Mucosa of gallbladder (tissue), 1 donor: ENCODE results near the gene ROBO1. TPM values are rescaled to one million over a fixed set of nuclear protein-coding genes. Genes with fewer than 3 reads are reported as not detected.

Source experiments
- DNase-seq: peaks from one replicate; pipeline ENCODE4 v3.0.0-alpha.2; 2020; ENCODE audit warnings: low spot score
- total RNA-seq: library from RNA; stranded (reverse); gene quantifications from one replicate; pipeline ENCODE4 v1.2.1, GENCODE V29; 2021
- donor health status: DM: no; HTN: no; CAD: no.

ROBO1 gene
- total RNA-seq, 1 donor from 2014 or later, result 9.6 TPM

DNA sequence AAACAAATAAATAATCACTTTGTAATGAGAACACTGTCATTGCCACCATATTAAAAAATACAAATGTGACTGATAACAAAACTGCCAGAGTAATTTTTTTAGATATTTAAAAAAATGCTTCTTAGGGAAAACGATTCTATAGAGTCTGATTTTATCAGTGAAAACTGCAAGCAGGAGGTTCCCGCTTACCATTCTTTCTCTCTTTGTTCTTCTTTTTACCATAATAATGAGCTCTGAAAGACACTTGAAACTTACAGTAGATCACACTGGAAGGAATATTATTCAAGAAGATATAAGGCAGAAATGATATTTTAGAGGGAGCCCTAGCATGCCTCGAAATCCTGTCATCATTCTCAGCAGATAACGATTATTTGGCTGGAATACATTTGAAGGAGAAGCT is 701.3 kb downstream of the ROBO1 start:
- DNase-seq, result no peak

DNA sequence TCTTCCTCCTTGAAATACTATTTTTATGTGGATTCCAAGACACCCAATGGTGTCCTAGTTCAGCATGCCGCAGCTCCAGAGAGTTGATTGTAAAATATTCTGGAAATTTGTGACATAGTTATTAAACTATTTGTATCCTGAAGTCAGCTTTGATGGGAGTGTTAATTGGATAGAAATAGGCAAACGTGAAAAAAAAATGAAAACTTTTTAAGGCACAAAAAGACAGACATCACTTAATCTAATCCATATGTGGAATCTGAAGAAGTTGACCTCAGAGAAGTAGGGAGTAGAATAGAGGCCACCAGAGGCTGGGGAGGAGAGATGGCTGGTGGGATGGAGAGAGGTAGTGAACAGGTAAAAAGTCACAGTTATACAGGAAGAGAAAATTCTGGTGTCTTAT is 704.2 kb downstream of the ROBO1 start:
- DNase-seq, result no peak

DNA sequence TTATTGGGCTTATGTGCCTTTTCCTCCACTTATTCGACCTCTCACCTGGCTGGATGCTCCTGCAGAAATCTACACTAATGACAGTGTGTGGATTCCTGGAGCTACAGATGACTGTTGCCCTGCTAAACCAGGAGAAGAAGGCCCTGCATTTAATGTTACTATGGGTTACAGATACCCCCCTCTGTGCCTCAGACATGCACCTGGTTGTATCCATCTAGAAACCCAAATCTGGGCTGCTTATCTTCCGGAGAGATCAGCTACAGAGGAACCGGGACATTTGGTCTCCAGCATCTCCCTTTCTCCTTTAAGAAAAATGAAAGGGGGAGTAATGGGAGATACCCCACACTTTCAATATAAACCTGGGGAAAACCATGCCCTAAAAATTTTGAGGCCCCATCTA is 710.0 kb downstream of the ROBO1 start:
- DNase-seq, result no peak

DNA sequence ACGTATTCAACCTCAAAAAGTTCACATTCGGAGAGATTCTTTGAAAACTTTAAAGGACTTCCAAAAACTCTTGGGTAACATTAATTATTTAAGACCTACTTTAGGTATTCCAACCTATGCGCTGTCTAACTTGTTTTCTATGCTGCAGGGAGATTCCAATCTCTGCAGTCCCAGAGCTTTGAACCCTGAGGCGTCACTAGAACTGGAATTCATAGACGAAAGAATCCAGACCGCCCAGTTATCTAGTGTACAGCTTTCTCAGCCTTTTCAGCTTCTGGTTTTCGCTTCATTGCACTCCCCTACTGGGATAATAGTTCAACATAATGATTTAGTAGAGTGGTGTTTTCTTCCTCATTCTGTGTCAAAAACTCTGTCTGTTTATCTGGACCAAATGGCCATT is 711.3 kb downstream of the ROBO1 start:
- no peak for DNase-seq

DNA sequence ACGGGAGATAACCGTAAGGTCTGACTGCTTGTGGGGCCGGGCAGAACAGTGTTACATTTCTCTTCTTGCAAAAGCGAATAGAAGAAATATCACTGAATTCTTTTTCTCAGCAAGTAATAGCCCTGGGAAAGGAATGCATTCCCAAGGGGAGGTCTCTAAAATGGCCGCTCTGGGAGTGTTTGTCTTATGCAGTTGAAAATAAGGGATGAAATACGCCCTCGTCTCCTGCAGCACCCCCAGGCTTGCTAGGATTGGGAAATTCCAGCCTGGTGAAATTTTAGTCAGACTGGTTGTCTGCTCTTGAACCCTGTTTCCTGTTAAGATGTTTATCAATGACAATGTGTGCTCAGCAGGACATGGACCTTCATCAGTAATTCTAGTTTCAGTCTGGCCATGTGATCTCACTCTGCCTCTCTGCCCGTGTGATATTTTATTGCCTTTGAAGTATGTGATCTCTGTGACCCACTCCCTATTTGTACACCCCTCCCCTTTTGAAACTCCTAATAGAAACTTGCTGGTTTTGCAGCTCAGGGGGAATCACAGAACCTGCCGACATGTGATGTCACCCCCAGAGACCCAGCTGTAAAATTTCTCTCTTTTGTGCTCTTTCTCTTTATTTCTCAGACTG is 715.6 kb downstream of the ROBO1 start:
- no peak for DNase-seq

DNA sequence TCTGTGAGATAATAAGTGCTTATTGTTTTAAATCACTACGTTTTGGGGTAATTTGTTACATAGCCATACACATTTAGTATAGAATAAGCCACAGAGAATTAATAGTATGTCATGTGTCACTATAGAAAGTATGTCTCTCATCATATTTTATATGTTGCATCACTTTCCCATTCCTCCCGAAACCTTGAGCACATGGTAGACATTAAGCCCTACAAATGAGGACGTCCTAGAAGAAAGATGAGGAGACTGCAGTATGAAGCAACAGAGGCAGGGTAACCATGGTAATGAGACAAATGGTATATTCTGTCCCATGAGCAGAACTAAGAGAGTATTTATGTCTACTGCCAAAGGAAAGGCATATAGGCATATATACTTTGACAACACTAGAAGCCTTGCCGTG is 720.2 kb downstream of the ROBO1 start:
- no peak for DNase-seq

DNA sequence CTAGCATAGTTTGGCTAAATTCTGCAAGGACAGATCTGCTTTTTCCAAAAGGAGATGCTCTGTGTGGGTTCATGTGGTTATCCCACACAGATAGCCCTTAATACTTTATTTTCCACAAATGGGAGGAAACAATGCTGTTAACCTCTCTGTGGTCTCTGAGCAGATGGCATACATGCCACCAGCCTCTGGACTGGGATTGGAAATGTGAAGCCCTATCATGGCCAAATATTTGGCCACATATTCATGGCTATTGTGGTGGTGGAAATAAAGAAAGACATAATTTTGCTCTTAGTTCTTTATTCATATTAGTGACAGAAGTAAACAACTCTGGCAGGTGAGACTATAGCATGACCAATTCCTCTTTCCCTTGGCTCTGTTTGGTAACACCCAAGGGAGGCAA is 726.2 kb downstream of the ROBO1 start:
- DNase-seq, result no peak

DNA sequence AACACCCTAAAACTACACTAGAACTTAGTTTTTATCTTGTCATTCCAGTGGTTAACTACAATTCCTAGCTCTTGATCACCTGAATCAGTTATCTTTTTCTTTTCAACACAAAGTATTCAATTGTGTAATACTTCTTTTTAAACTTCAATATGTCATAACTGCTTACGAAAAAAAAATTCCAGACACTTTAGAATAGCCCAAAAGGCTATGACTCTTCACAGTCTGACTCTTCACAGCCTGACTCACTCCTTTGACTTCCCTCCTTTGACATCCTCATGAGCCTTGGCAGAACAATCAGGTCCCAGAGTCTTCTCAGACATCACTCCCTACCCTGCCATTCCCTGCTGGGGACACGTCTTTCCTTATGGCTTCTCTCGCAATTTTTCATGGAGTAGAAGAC is 727.1 kb downstream of the ROBO1 start:
- DNase-seq, result no peak

DNA sequence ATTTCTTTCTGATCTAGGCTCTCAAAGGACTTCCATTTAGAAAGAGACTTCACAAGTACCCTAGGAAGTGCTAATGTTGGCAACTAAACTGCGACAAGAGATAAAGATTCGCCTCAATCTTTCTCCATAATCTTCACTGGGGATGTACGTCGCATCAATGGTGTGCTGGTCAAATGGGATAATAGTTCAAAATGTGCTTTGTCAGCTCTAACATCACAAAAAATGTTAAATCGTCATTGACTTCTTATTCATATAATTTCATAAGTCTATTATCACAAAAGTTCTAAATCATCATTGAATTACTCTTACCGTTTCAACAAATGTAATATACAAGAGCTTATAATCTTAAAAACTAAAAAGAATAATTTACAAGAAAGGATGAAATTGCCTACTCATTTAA is 727.7 kb downstream of the ROBO1 start:
- no peak for DNase-seq

DNA sequence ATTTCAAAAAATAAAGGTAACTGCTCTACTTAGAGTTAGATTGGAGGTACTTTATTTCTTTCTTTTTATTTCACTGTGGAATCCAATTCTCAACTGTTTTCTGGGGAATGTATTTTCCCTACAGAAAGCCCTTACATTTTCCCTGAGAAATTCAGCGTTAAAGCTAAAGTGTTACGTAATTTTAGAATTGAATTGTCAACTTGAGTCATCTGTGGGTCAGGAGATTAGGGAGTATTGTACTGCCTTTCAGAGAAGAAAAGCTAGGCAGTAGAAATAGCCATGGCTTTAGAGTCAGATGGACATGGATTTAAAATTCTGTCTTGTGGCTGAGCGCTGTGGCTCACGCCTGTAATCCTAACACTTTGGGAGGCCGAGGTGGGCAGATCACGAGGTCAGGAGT is 728.6 kb downstream of the ROBO1 start:
- DNase-seq, result no peak

DNA sequence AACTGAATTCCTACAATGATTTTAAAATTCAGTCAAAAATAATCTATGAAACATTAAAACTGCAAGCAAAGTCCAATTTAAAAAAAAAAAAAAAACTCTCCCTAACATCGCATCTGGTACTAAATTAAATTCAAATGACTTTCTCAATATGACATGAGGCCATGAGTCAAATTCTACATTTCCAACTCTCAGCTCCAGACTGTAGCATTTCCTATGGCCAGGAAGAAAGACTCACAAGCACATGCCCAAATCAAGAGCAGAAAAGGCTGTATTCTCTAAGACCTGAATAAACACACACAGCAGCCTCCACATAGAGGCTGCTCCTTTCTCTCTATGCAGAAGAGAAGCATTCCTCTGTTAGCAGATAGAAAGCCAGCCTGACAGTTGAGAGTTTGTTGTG is 729.2 kb downstream of the ROBO1 start:
- no peak for DNase-seq

DNA sequence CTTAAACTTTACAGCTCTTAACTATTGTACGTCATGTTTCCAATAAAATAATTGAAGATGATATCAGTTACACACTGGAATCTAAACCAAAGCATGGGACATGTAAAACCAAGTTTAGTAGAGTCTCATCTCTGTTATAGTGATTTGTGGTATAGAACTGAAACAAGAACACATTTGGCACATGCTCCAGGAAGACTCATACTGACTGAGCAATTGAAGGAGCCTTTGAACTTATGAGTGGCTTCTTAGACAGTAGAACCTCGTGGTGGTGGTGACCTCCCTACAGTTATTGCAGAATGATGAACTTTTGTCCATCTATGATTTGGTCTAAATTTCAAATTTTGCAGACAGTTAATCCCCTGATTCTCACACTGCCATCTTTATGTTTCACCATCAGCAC is 729.7 kb downstream of the ROBO1 start:
- DNase-seq, result no peak

DNA sequence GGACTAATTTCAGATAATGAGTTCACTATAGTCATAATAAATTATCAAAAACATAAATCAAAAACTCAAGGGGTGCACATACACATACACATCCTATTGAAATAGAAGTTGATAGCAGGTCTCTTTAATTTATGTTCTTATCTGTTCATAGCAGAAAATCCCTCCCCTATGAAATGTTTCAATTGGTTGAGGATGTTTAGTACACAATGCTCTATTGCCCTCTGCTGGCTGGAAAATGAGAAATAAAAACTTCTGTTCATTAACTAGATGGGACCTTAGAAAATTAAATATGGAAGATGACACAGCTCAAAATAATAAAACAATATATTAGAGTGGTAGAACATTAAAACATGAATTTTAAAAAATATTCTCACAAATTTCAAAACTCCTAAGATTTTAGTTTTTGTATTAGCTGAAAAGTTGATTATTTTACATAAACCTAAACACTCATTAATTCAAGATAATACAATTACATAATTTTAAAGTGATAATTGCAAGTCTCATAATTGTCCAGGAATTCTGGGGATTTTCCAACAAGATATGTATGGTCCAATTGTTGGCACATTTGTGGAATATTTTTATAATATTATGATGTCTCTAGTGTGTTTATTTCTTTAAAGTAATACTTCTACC is 735.0 kb downstream of the ROBO1 start:
- DNase-seq, result no peak

DNA sequence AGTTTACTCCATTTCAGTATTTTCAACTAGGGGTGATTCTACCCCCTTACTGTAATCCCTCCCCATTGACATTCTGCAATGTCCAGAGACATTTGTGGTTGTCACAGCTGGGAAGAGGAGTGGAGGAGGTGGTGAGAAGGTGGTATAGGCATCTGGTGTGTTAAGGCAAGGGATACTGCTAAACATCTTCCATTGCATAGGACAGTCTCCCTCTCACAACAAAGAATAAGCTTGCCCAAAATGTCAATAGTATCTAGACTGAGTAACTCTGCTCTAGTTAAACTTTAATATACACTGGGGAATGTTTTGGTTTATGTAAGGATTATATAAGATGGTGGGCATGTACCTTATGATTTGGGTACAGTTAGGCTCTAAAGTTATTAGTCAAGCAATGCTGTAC is 737.6 kb downstream of the ROBO1 start:
- DNase-seq, result no peak

DNA sequence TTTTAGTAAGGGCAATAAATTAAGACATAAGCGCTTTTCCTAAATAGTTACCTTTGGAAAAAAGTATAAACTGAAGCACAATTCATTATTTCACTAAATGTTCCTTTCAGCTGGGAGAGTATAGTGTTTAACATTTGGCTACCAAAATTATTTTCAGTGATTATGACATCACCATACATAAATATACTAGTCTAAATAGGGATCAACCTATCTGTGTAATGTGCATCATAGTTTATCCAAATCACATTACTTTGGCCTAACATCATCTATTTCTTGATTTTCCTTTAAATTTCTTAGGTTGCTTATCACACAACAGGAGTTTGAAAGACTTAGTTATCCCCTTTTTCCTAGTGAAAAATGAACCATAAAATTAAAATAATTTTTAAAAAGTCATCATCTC is 738.9 kb downstream of the ROBO1 start:
- no peak for DNase-seq

DNA sequence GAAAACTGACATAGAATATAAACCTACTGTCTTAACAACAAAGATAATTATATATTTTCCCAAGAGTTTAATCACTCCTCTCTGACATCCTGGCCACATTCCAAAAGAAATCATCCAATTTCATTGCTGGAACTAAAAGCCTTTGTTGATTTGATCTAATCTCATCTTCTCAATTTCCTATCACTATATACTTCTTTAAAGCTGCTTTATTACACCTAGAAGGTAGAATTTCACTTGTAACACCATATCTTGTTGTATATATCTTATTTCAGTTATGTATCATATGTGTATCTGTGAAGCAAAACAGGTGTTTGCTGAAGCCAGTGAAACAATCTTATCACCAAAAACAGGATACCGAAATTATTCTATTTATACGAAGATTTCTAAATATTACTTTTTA is 740.2 kb downstream of the ROBO1 start:
- no peak for DNase-seq

DNA sequence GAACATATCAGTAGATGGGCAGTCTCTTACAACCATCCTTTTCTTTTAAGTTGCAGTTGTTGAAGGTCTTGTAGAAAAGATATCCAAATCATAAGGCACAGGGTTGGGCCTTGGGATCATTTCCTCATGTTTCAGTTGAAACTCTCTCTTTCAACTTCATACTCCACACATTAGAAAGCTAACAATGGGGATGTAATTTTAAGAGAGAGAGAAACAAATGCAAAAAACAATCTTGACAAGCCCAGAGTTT is 747.9 kb downstream of the ROBO1 start:
- DNase-seq, result no peak

DNA sequence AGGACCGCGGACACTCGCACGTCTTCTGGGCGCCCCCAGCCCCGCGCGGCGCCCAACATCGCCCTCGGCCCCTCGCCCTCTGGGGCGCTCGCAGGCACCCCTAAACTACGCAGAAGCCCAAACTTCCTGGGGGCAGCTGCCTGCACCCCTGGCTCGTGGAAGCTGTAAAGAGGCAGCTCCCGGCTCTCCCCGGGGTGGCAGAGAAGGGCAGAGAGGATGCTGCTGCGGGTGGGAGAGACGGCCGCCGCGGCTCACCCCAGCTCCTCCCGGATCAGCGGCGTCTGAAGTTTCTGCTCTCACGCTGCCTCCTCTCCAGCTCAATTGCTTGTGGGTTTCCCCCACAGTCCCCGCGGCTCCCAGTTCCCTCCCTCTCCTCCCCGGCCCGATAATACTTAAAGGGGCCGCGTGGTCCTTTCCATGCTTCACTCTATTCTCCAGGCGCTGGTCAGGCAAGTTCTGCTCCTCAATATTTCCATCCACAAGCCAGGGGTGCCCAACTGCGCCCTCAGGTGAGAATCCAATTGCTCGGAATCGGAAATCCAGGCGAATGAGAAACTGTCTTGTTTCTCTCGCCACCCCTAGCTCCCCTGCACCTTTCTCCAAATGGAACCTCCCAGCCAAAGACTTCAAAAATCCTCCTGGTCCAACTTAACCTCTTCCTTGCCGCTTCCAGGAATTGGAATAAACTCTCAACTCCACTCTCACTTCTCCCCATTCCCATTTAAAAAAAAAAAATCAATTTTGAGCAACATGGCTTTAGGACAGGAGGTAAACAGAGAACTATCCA is 748.5 kb downstream of the ROBO1 start:
- DNase-seq, result peak; percentile 57

DNA sequence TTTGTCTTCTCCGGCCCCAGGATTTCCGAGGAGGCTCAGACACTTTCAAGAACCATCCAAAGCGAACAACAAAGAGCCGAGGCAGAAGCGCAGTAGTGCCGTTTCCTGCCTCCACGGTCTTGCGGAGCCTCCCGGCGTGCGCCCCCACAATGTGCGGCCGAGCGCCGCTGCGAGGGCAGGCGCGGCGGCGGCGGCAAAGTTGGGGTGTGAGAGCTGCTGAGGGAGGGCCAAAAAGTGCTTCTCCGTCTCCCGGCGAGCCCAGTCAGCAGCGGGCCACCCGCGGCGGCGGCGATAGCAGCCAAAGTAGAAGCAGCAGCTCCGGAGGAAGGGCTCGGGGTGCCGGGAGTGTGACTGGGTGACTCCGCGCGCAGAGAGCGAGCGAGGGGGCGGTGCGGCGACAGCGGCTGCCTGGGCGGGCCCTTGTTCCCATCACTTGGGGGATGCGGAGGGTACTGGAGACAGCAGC is 749.1 kb downstream of the ROBO1 start:
- peak; percentile 13 for DNase-seq

DNA sequence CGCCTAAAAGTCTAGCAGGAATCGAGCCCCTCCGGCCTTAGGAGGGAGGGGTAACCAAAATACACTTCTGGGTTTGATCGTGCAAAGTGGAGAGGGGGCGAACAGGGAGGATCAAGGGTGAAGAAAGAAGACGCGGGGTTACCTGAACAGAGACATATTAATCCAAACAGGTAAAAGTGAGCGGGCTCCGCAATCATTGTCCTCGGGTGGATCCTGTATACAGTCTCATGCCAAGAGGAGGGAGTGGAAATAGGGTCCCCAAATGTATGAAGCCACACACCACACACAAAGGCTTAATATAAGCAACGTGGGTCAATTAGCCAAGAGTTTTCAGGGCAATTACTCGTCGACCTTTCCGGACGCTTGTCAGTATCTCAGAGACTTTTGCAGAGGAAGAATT is 749.5 kb downstream of the ROBO1 start:
- DNase-seq, result no peak

DNA sequence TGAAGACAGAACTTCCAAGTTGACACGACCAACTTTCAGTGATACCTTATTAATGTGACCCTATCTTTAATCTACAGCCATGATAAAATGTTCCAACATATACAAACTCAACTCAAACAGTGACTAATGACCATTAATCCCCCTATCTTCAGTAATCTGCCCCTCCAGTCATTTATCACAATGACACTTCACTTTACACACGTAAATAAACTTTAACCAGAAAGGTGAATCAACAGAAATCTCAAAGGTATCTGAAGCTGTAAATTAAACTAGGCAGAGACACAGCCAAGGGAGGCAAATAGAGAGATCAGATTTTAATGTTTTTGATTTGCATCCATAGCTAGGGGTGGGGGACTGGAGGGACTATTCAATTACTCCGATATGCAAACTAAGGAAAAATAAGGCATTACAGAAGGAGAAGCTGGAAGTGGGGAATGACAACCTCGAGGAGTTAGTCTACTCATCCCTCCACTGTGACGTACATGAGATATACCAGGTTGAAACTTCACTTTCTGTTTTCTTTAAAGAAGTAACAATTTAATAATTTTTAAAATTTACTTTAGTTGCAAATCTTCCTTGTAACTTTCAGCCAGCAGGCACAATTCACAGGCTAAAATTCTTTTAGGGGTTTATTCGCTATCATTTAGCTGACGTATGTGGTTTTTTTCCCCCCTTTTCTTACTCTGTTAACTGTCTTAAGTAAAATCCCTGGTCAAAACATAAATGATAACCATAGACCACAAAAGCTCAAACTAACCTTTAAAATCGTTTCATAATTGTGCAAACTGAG is 751.0 kb downstream of the ROBO1 start:
- no peak for DNase-seq

DNA sequence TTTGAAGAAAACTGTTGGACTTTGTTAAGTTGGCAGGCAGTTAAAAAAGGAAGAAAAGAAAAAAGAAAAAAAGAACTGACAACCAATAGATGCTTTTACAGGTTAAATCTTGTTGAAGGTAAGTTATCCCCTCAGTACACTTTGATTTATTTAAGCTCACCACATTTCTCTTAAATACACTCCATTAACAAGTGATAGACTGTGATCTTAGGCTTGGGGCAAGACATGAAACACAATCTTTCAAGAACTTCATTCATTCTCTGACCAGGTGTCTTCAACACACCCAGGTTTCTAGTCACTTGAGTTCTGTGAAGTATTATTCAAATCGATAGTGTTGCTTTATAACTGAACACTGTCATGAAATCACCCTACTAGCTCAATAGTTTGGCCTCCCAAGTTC is 751.9 kb downstream of the ROBO1 start:
- no peak for DNase-seq

DNA sequence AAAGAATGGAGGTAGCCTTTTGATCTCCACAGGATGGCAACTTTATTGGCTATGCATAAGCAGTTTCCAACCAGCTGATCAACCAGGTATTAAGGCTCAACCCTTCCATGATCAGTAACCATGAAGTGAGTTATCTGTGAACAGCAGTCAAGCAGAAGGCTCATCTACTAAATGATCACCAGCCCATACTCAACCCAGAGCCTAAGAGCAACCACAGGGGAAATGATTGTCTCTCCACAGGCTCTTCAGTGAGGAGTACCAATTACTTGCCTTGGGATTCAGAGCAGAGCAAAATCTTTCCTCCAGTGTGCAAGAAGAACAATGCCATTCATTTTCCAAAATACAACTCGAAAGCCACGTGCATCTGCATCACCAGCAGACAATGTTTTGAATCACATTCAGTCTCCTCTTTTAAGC is 754.8 kb downstream of the ROBO1 start:
- DNase-seq, result no peak
